K562 (cell line): Measurements from ENCODE around the gene NTM. TPM values are rescaled to one million over a fixed set of nuclear protein-coding genes. Genes with fewer than 3 reads are reported as not detected.

Experiments used
- ATAC-seq: fragments of 200-7000 bp; cut with Tn5 transposase; 3 replicates; pipeline ENCODE4 v1.9.1; 2020; ENCODE audit warnings: moderate library complexity
- BruUV-seq: library from RNA; stranded (reverse); fragments of 400-500 nt; replicated peaks from 2 replicates; lab custom pipeline; 2021; lab: Mats Ljungman, UMichigan
- CTCF ChIA-PET: fragments of 300-600 bp; formaldehyde crosslinking; extraction: SDS; loops from one replicate; lab custom pipeline; 2021; ENCODE audit warnings: low intra/inter-chr PET ratio; lab: Yijun Ruan, JAX
- POLR2A ChIA-PET: fragments of 300-600, 350-650 bp; sonication (Branson Sonifier 250); formaldehyde crosslinking; extraction: SDS; loops from one replicate; lab custom pipeline; 2021; ENCODE audit warnings: antibody characterized with exemption, inconsistent platforms; lab: Yijun Ruan, JAX
- DNase-seq, 4 experiments: peaks; one replicate each; pipeline versions ENCODE4 v3.0.0 to v3.0.0-alpha.2; 2011 to 2018; ENCODE audit warnings: low spot score in 3 of 4, mixed read lengths in 3 of 4; ENCODE audit errors: extremely low read depth in 1 of 4
- FAIRE-seq: peaks from 2 replicates; lab custom pipeline; 2011; peaks lifted over from hg19 to GRCh38; lab: Jason Lieb, UNC
- H2AFZ ChIP-seq: 2 replicates; pipeline ENCODE4 v1.6.0; 2011; ENCODE audit warnings: low read depth, low read length, control low read depth, inconsistent platforms
- H3K27ac ChIP-seq: fragments of 200-600 bp; 3 replicates; pipeline ENCODE4 v1.8.0; 2011; ENCODE audit warnings: low read depth, mild to moderate bottlenecking, control low read depth, inconsistent platforms, low read length, moderate library complexity, mixed read lengths; ENCODE audit errors: extremely low read depth
- H3K27me3 ChIP-seq, 2 experiments: fragments of 300-600 bp in 1 of 2; 2 replicates in 1 of 2; 3 replicates in 1 of 2; pipeline versions ENCODE4 v1.6.0 to v1.8.0; 2011; ENCODE audit warnings: inconsistent platforms in 2 of 2, low read length in 2 of 2, mild to moderate bottlenecking in 1 of 2, mixed read lengths in 1 of 2, moderate library complexity in 1 of 2; ENCODE audit not compliant: control insufficient read depth in 2 of 2, insufficient read depth in 2 of 2
- H3K36me3 ChIP-seq: fragments of 300-600 bp; 3 replicates; pipeline ENCODE4 v1.8.0; 2011; ENCODE audit warnings: mild to moderate bottlenecking, low read length, inconsistent platforms; ENCODE audit not compliant: control insufficient read depth, insufficient read depth
- H3K4me1 ChIP-seq, 2 experiments: fragments of 200-600 bp in 1 of 2; replicated peaks in 1 of 2; 2 replicates in 1 of 2; 3 replicates in 1 of 2; pipeline versions ENCODE4 v1.5.1 to v1.8.0; 2011; ENCODE audit warnings: inconsistent platforms in 2 of 2, low read length in 2 of 2, mild to moderate bottlenecking in 1 of 2, mixed read lengths in 1 of 2, moderate library complexity in 1 of 2; ENCODE audit not compliant: control insufficient read depth in 2 of 2, insufficient read depth in 2 of 2
- H3K4me2 ChIP-seq: 2 replicates; pipeline ENCODE4 v1.6.1; 2011; ENCODE audit warnings: low read length, control low read depth, inconsistent platforms, mixed read lengths; ENCODE audit not compliant: insufficient read depth
- H3K4me3 ChIP-seq: fragments of 200-600 bp; sonication (generic), shearing (Covaris generic); 2 replicates; pipeline ENCODE4 v1.5.1; 2016; ENCODE audit warnings: control low read depth, inconsistent platforms
- H3K79me2 ChIP-seq: fragments of 200-600 bp; 3 replicates; pipeline ENCODE4 v1.8.0; 2011; ENCODE audit warnings: low read length, inconsistent platforms; ENCODE audit not compliant: control insufficient read depth, insufficient read depth
- H3K9ac ChIP-seq, 2 experiments: 2 replicates each; pipeline versions ENCODE4 v1.6.0 to v1.6.1; 2011; ENCODE audit warnings: low read depth in 2 of 2, low read length in 2 of 2, control low read depth in 1 of 2, inconsistent platforms in 1 of 2, mild to moderate bottlenecking in 1 of 2, mixed read lengths in 1 of 2; ENCODE audit not compliant: insufficient read depth in 1 of 2
- H3K9me1 ChIP-seq: one replicate; pipeline ENCODE4 v1.6.0; 2011; ENCODE audit warnings: inconsistent platforms, mild to moderate bottlenecking, low read length, moderate library complexity; ENCODE audit not compliant: control insufficient read depth, insufficient read depth
- H3K9me3 ChIP-seq: replicated peaks from 2 replicates; pipeline ENCODE4 v1.5.1; 2011; ENCODE audit warnings: low read depth, low read length, inconsistent platforms; ENCODE audit not compliant: control insufficient read depth, insufficient read depth
- H4K20me1 ChIP-seq: replicated peaks from 2 replicates; pipeline ENCODE4 v1.6.1; 2011; ENCODE audit warnings: low read length, inconsistent platforms, mixed read lengths; ENCODE audit not compliant: control insufficient read depth, insufficient read depth
- BMI1 ChIP-seq: fragments of 150-350 bp; IDR thresholded peaks from 2 replicates; pipeline ENCODE4 v1.6.1; 2014; ENCODE audit warnings: low read length
- FOXO4 ChIP-seq: fragments of 450-650 bp; formaldehyde crosslinking; IDR thresholded peaks from 2 replicates; pipeline ENCODE4 v1.4.0; 2020; ENCODE audit warnings: mild to moderate bottlenecking, moderate library complexity
- JUNB ChIP-seq: fragments of 450-650 bp; formaldehyde crosslinking; conservative IDR thresholded peaks from 2 replicates; pipeline ENCODE4 v1.4.0; 2020; ENCODE audit warnings: mild to moderate bottlenecking
- KLF6 ChIP-seq: fragments of 250-450 bp; sonication (Bioruptor Pico); IDR thresholded peaks from 2 replicates; pipeline ENCODE4 v1.4.0; 2020; ENCODE audit warnings: mild to moderate bottlenecking, moderate library complexity, borderline replicate concordance
- MBD1 ChIP-seq: fragments of 250-450 bp; sonication (Bioruptor Pico); IDR thresholded peaks from 2 replicates; pipeline ENCODE4 v1.8.0; 2022; ENCODE audit warnings: inconsistent platforms
- MCM2 ChIP-seq: fragments of 450-650 bp; IDR thresholded peaks from 2 replicates; pipeline ENCODE4 v1.6.1; 2017; ENCODE audit warnings: low read depth, mild to moderate bottlenecking
- NFIX ChIP-seq: fragments of 250-450 bp; sonication (Bioruptor Pico); IDR thresholded peaks from 2 replicates; pipeline ENCODE4 v1.4.0; 2020; ENCODE audit warnings: low read depth, mild to moderate bottlenecking, moderate library complexity
- PURB ChIP-seq: sonication (generic); formaldehyde crosslinking; IDR thresholded peaks from 2 replicates; pipeline ENCODE4 v1.9.0; 2021; ENCODE audit warnings: low read depth, mild to moderate bottlenecking, missing genetic modification reagents
- THAP7 ChIP-seq: fragments of 250-450 bp; sonication (Bioruptor Pico); IDR thresholded peaks from 2 replicates; pipeline ENCODE4 v1.5.0; 2021
- ZNF175 ChIP-seq: fragments of 200-800 bp; sonication (Bioruptor generic); IDR thresholded peaks from 2 replicates; pipeline ENCODE4 v1.6.1; 2016; ENCODE audit warnings: low read depth, mild to moderate bottlenecking, missing genetic modification characterization, missing compliant biosample characterization
- ZNF24 ChIP-seq: fragments of 450-650 bp; IDR thresholded peaks from 2 replicates; pipeline ENCODE4 v1.6.1; 2016
- ZNF263 ChIP-seq: sonication (generic); formaldehyde crosslinking; IDR thresholded peaks from 2 replicates; pipeline ENCODE4 v1.8.0; 2022; ENCODE audit warnings: mild to moderate bottlenecking, missing genetic modification reagents, borderline replicate concordance
- ZNF282 ChIP-seq: sonication (generic); formaldehyde crosslinking; IDR thresholded peaks from 2 replicates; pipeline ENCODE4 v1.8.1; 2023; ENCODE audit warnings: missing genetic modification reagents
- WGBS: fragments of 100-300 bp; shearing (Covaris generic); methylation state at CpG from one replicate; pipeline ENCODE4 v1.1.6; 2016; ENCODE audit warnings: low coverage, mixed read lengths; ENCODE audit not compliant: insufficient coverage; ENCODE audit errors: missing lambda C conversion rate; 5-methylcytosine and 5-hydroxymethylcytosine counted together
- in situ Hi-C: fragments of 300-500 bp; cut with MboI; formaldehyde crosslinking; loops from 4 replicates; pipeline ENCODE4 v1.15.0; 2018; ENCODE audit warnings: inconsistent platforms, mixed read lengths
- intact Hi-C: fragments of 100-400 bp; cut with micrococcal nuclease; formaldehyde crosslinking; loops from 2 replicates; pipeline ENCODE4 v1.14.2; 2022
- polyA plus RNA-seq, 8 experiments: library from polyadenylated mRNA; depleted of rRNA in 4 of 8; stranded (reverse) in 5 of 8; unstranded in 3 of 8; fragments of >200 nt; fragmentation: Nextera tagmentation in 2 of 8; fragmentation: Illumina TruSeq in 1 of 8; extraction: Ambion mirVana in 2 of 8; extraction: Trizol in 1 of 8; gene quantifications; 2 replicates each; pipeline versions ENCODE4 v1.2.1 to v1.2.3, GENCODE V29; 2011 to 2014; ENCODE audit warnings: inconsistent platforms in 1 of 8, missing spikeins in 1 of 8
- total RNA-seq, 7 experiments: library from RNA; depleted of rRNA in 6 of 7; stranded (reverse); fragments of >200 nt in 6 of 7; fragmentation: Illumina TruSeq in 2 of 7; extraction: Trizol in 2 of 7; gene quantifications; 2 replicates each; pipeline versions ENCODE4 v1.2.1 to v1.2.3, GENCODE V29; 2011 to 2021; ENCODE audit warnings: low replicate concordance in 1 of 7

The NTM gene
- total and polyA plus RNA-seq, 9 of the 15 experiments (the other 6 are each of a cell fraction or from before 2014, with no cell fraction given): not detected

- ChIA-PET CTCF (no interaction called here), POLR2A (no interaction called here)
- under 1% methylated on average over 21 of the region's 23 CpGs for WGBS
- no peaks in the 10 kb centered on the region for H3K36me3 ChIP-seq
- H3K9me1 ChIP-seq: no peaks in the 10 kb centered on the region
- H2AFZ ChIP-seq: no peak overlapping the region
- FAIRE-seq: no peak
- no peak overlapping the region for H3K4me3 ChIP-seq
- H3K9me3 ChIP-seq: no peaks in the 10 kb centered on the region
- H3K79me2 ChIP-seq: no peaks in the 10 kb centered on the region
- ATAC-seq: no peak
- peaks cover 0 to 11% of the 10 kb centered on the region in 2 experiments; a peak in 3 of 5 replicates for H3K27me3 ChIP-seq
- H3K27ac ChIP-seq: no peak overlapping the region
- in situ Hi-C loops (no loop called here), intact Hi-C loops (loop anchor here (5.0 kb wide), 3 partner anchors 337 to 1377 kb away; no protein-coding TSS in a partner anchor)
- no peak overlapping the region for H3K4me2 ChIP-seq
- peaks cover 0 to 16% of the 10 kb centered on the region in 2 experiments; a peak in 2 of 5 replicates for H3K4me1 ChIP-seq
- no peaks in the 10 kb centered on the region for H4K20me1 ChIP-seq
- H3K9ac ChIP-seq: no peak overlapping the region
- no TSS peak for BruUV-seq
- no peak for DNase-seq
- TF ChIP-seq KLF6 (CRISPR knock-in tag) (no peak), ZNF24 (no peak), MBD1 (CRISPR knock-in tag) (no peak)
These were observed 319.9 kb downstream of the NTM start for GRCh38 chr11:131690362-131690761.

- no peak for ATAC-seq
- Histone ChIP-seq H4K20me1 (no peaks in the 10 kb centered on the region), H3K79me2 (no peaks in the 10 kb centered on the region), H2AFZ (no peak overlapping the region), H3K9me3 (no peaks in the 10 kb centered on the region), H3K36me3 (no peaks in the 10 kb centered on the region), H3K9ac (no peak overlapping the region), H3K4me3 (no peak overlapping the region), H3K9me1 (no peaks in the 10 kb centered on the region), H3K27ac (no peak overlapping the region), H3K4me1 (peaks cover 0 to 16% of the 10 kb centered on the region in 2 experiments; a peak in 2 of 5 replicates), H3K27me3 (peaks cover 0 to 11% of the 10 kb centered on the region in 2 experiments; a peak in 3 of 5 replicates), H3K4me2 (no peak overlapping the region)
- WGBS: 9% methylated on average over 8 of the region's 18 CpGs
- ChIA-PET CTCF (interaction anchor here (0.6 kb wide), 1 partner anchor 103 kb away, joined by 3 read pairs; no protein-coding TSS in a partner anchor), POLR2A (no interaction called here)
- FAIRE-seq: no peak
- DNase-seq: no peak
- BruUV-seq: no TSS peak
- in situ Hi-C loops: no loop called here
- intact Hi-C loops: loop anchor here (5.0 kb wide), 3 partner anchors 337 to 1377 kb away; no protein-coding TSS in a partner anchor
- TF ChIP-seq PURB (CRISPR knock-in tag): no peak
- TF ChIP-seq THAP7: no peak
- no peak for TF ChIP-seq MCM2
- no peak for TF ChIP-seq NFIX (CRISPR knock-in tag)
- no peak for TF ChIP-seq ZNF263 (CRISPR knock-in tag)
- TF ChIP-seq FOXO4 (CRISPR knock-in tag): no peak
- TF ChIP-seq JUNB: no peak
- no peak for TF ChIP-seq BMI1
- no peak for TF ChIP-seq ZNF175 (CRISPR knock-in tag)
- TF ChIP-seq ZNF282: no peak
These were observed 320.4 kb downstream of the NTM start for GRCh38 chr11:131690776-131691175.
